HCT116 (cell line): Measurements from ENCODE around the gene TEX19. TPM values are rescaled to one million over a fixed set of nuclear protein-coding genes. Genes with fewer than 3 reads are reported as not detected.

Experiments
- ATAC-seq: fragments of 200-7000 bp; cut with Tn5 transposase; 2 replicates; pipeline ENCODE4 v1.9.1; 2020; ENCODE audit warnings: mild to moderate bottlenecking, moderate library complexity
- BruUV-seq: library from RNA; stranded (reverse); fragments of 400-500 nt; replicated peaks from 2 replicates; lab custom pipeline; 2021; lab: Mats Ljungman, UMichigan
- CTCF ChIA-PET: fragments of 300-600 bp; sonication (Branson Sonifier 250); formaldehyde crosslinking; loops from one replicate; lab custom pipeline; 2021; ENCODE audit warnings: antibody characterized with exemption; lab: Charles Lee
- POLR2A ChIA-PET: fragments of 300-600, 350-600 bp; sonication (Branson Sonifier 250); formaldehyde crosslinking; loops from one replicate; lab custom pipeline; 2021; ENCODE audit warnings: antibody characterized with exemption; lab: Charles Lee
- RAD21 ChIA-PET, 2 experiments: fragments of 300-600 bp; sonication (Branson Sonifier 250); formaldehyde crosslinking; loops; one replicate each; lab custom pipeline; 2023; ENCODE audit warnings: low total read pairs in 2 of 2; ENCODE audit not compliant: uncharacterized antibody in 2 of 2, unreplicated experiment in 2 of 2, low non-redundant PET in 1 of 2; lab: Charles Lee
- DNase-seq: peaks from one replicate; pipeline ENCODE4 v3.0.0-alpha.2; 2010; ENCODE audit warnings: low read depth, low spot score
- H2AFZ ChIP-seq: fragments of 200-600 bp; shearing (Covaris generic), sonication (generic); 2 replicates; pipeline ENCODE4 v1.6.1; 2017; ENCODE audit warnings: low read depth, mixed run types, mixed read lengths, antibody characterized with exemption, low read length; ENCODE audit not compliant: poor library complexity, severe bottlenecking
- H3K27ac ChIP-seq: 2 replicates; pipeline ENCODE4 v1.5.1; 2012; ENCODE audit warnings: low read depth, low read length
- H3K27me3 ChIP-seq: fragments of 200-600 bp; sonication (generic); 2 replicates; pipeline ENCODE4 v1.6.1; 2016; ENCODE audit warnings: mixed run types, low read length, mixed read lengths; ENCODE audit not compliant: insufficient read depth
- H3K36me3 ChIP-seq, 2 experiments: fragments of 200-500 bp in 1 of 2; fragments of 200-600 bp in 1 of 2; sonication (Bioruptor generic) in 1 of 2; sonication (generic) in 1 of 2; 2 replicates each; pipeline versions ENCODE4 v1.5.1 to v1.6.1; 2014 to 2016; ENCODE audit warnings: low read length in 2 of 2, inconsistent platforms in 1 of 2, mixed read lengths in 1 of 2, mixed run types in 1 of 2; ENCODE audit not compliant: insufficient read depth in 2 of 2, control insufficient read depth in 1 of 2
- H3K4me1 ChIP-seq, 2 experiments: fragments of 200-600 bp in 1 of 2; sonication (generic) in 1 of 2; 2 replicates each; pipeline versions ENCODE4 v1.5.1 to v1.6.1; 2012 to 2017; ENCODE audit warnings: low read length in 2 of 2, inconsistent platforms in 1 of 2, mild to moderate bottlenecking in 1 of 2, mixed read lengths in 1 of 2, mixed run types in 1 of 2, moderate library complexity in 1 of 2; ENCODE audit not compliant: insufficient read depth in 2 of 2, control insufficient read depth in 1 of 2
- H3K4me2 ChIP-seq: fragments of 200-600 bp; sonication (generic); 2 replicates; pipeline ENCODE4 v1.6.1; 2017; ENCODE audit warnings: mixed run types, low read length, mixed read lengths
- H3K4me3 ChIP-seq, 2 experiments: fragments of 200-600 bp in 1 of 2; sonication (generic) in 1 of 2; replicated peaks in 1 of 2; 2 replicates each; pipeline ENCODE4 v1.5.1; 2011 to 2016; ENCODE audit warnings: low read length in 2 of 2, control low read depth in 1 of 2, low read depth in 1 of 2, mild to moderate bottlenecking in 1 of 2, mixed read lengths in 1 of 2, mixed run types in 1 of 2
- H3K79me2 ChIP-seq: fragments of 200-600 bp; sonication (generic); 2 replicates; pipeline ENCODE4 v1.6.1; 2017; ENCODE audit warnings: mild to moderate bottlenecking, mixed run types, low read length, moderate library complexity, mixed read lengths; ENCODE audit not compliant: insufficient read depth
- H3K9ac ChIP-seq: fragments of 200-600 bp; sonication (generic); 2 replicates; pipeline ENCODE4 v1.6.1; 2016; ENCODE audit warnings: low read length, mixed read lengths
- H3K9me2 ChIP-seq: fragments of 200-600 bp; sonication (generic), shearing (Covaris generic); 2 replicates; pipeline ENCODE4 v1.6.1; 2017; ENCODE audit warnings: mixed run types, mild to moderate bottlenecking, moderate library complexity; ENCODE audit not compliant: insufficient read depth
- H3K9me3 ChIP-seq, 2 experiments: fragments of 200-500 bp in 1 of 2; fragments of 200-600 bp in 1 of 2; sonication (Bioruptor generic) in 1 of 2; sonication (generic) in 1 of 2; 2 replicates each; pipeline ENCODE4 v1.6.1; 2014 to 2017; ENCODE audit warnings: low read length in 2 of 2, mixed read lengths in 2 of 2, inconsistent platforms in 1 of 2, low read depth in 1 of 2, mild to moderate bottlenecking in 1 of 2, mixed run types in 1 of 2, moderate library complexity in 1 of 2; ENCODE audit not compliant: control insufficient read depth in 1 of 2, insufficient read depth in 1 of 2
- H4K20me1 ChIP-seq: fragments of 200-600 bp; sonication (generic), shearing (Covaris generic); 2 replicates; pipeline ENCODE4 v1.6.1; 2017; ENCODE audit warnings: mixed run types, mild to moderate bottlenecking, moderate library complexity; ENCODE audit not compliant: insufficient read depth
- EZH2 ChIP-seq: fragments of 200-600 bp; sonication (generic); IDR thresholded peaks from 2 replicates; pipeline ENCODE4 v1.6.1; 2017; ENCODE audit warnings: antibody characterized with exemption, mixed run types
- JUND ChIP-seq: IDR thresholded peaks from 2 replicates; pipeline ENCODE4 v1.6.1; 2012
- POLR2A ChIP-seq: IDR thresholded peaks from 2 replicates; pipeline ENCODE4 v1.7.0; 2011; ENCODE audit warnings: borderline replicate concordance; ENCODE audit not compliant: insufficient read depth, insufficient read length; ENCODE audit errors: extremely low read depth
- POLR2AphosphoS5 ChIP-seq: IDR thresholded peaks from 2 replicates; pipeline ENCODE4 v1.6.1; 2011; ENCODE audit warnings: mild to moderate bottlenecking, low read depth, low read length, moderate library complexity
- RAD21 ChIP-seq: IDR thresholded peaks from 2 replicates; pipeline ENCODE4 v1.6.1; 2012; ENCODE audit warnings: low read depth, mild to moderate bottlenecking
- SP1 ChIP-seq: IDR thresholded peaks from 2 replicates; pipeline ENCODE4 v1.6.1; 2012; ENCODE audit warnings: low read depth
- TCF7L2 ChIP-seq: IDR thresholded peaks from 2 replicates; pipeline ENCODE4 v1.7.0; 2011; ENCODE audit warnings: borderline replicate concordance, inconsistent platforms; ENCODE audit not compliant: insufficient read depth, insufficient read length; ENCODE audit errors: extremely low read depth
- YY1 ChIP-seq: IDR thresholded peaks from 2 replicates; pipeline ENCODE4 v1.6.1; 2011; ENCODE audit warnings: low read length, low read depth, moderate library complexity, mild to moderate bottlenecking; ENCODE audit not compliant: insufficient replicate concordance; ENCODE audit errors: extremely low read depth
- ZFX ChIP-seq: fragments of 450-650 bp; IDR thresholded peaks from 2 replicates; pipeline ENCODE4 v1.6.1; 2017
- intact Hi-C: fragments of 100-400 bp; cut with micrococcal nuclease; formaldehyde crosslinking; loops from 2 replicates; pipeline ENCODE4 v1.10.0; 2022
- total RNA-seq: library from RNA; stranded (reverse); gene quantifications from one replicate; pipeline ENCODE4 v1.2.1, GENCODE V29; 2021; ENCODE audit not compliant: unreplicated experiment
- TF ChIP-seq, protein P1 (sequence below): IDR thresholded peaks from 2 replicates; pipeline ENCODE4 v1.6.1; 2012; ENCODE audit warnings: low read depth
- TF ChIP-seq, protein P2 (sequence below): IDR thresholded peaks from 2 replicates; pipeline ENCODE4 v1.6.1; 2012
- TF ChIP-seq, protein P3 (sequence below), 3 experiments: fragments of 200-600 bp in 1 of 3; sonication (generic) in 1 of 3; IDR thresholded peaks in 2 of 3; conservative IDR thresholded peaks in 1 of 3; 2 replicates each; pipeline ENCODE4 v1.5.1; 2012 to 2017; ENCODE audit warnings: low read depth in 2 of 3, low read length in 2 of 3, antibody characterized with exemption in 1 of 3, borderline replicate concordance in 1 of 3, control low read depth in 1 of 3, mild to moderate bottlenecking in 1 of 3, mixed read lengths in 1 of 3, mixed run types in 1 of 3, moderate library complexity in 1 of 3; ENCODE audit not compliant: insufficient read depth in 1 of 3

Gene TEX19
- total RNA-seq, 1 experiment from 2014 or later, result 2.1 TPM

DNA sequence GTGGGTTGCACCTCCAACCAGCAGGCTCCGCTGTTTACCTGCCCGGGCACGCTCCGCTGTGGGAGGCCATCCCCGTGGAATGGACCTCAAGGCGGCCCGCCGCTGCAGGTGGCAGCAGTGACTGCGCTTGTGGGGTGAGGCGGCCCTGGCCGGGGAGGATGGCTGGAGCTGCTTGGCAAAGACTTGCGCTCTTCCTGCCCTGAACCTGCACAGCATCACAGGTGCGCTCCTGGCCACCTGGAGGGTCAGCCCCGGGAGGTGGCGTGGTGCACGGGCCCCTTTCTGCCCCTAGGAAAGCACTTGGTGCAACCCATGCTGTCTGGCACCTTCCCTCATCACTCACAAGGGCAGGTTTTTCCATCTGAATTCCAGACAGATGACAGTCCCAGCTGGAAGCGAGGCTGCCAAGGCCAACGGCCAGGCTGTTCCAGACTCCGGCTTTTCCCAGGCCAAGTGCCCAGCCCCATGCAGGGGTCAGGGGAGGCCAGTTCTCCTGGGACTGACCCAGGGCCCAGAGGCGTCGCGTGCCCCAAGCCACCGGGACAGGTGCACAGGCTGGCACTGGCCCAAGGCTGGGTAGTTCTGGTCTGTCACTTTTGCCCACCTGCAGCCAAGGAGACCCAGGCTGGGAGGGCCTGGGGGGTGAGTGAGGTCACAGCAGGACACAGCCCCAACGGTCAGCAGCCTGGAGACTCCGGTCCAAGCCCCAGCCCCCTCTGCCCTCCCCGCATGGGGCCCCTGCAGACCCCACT lies 25.9 kb downstream of the TEX19 start:
- Histone ChIP-seq H4K20me1 (no peaks in the 10 kb centered on the region), H3K9me2 (no peaks in the 10 kb centered on the region), H3K4me2 (peak overlapping the region; percentile 60), H2AFZ (no peak overlapping the region), H3K36me3 (no peaks in the 10 kb centered on the region), H3K27me3 (no peaks in the 10 kb centered on the region), H3K4me1 (peaks cover 15 to 33% of the 10 kb centered on the region in 2 experiments), H3K27ac (peak overlapping the region; percentile 43), H3K4me3 (peak overlapping the region; percentile 16 to 36), H3K9ac (peak overlapping the region; percentile 31; the same call in 1 of the 2 replicates), H3K79me2 (no peaks in the 10 kb centered on the region), H3K9me3 (no peaks in the 10 kb centered on the region)
- ChIA-PET POLR2A (no interaction called here), CTCF (interaction anchor here (1.3 kb wide), 1 partner anchor 34 kb away, joined by 3 read pairs; no protein-coding TSS in a partner anchor), RAD21 (no interaction called here)
- DNase-seq (no peak), ATAC-seq (peak; percentile 76)
- BruUV-seq, result no TSS peak
- TF ChIP-seq, protein P1, sequence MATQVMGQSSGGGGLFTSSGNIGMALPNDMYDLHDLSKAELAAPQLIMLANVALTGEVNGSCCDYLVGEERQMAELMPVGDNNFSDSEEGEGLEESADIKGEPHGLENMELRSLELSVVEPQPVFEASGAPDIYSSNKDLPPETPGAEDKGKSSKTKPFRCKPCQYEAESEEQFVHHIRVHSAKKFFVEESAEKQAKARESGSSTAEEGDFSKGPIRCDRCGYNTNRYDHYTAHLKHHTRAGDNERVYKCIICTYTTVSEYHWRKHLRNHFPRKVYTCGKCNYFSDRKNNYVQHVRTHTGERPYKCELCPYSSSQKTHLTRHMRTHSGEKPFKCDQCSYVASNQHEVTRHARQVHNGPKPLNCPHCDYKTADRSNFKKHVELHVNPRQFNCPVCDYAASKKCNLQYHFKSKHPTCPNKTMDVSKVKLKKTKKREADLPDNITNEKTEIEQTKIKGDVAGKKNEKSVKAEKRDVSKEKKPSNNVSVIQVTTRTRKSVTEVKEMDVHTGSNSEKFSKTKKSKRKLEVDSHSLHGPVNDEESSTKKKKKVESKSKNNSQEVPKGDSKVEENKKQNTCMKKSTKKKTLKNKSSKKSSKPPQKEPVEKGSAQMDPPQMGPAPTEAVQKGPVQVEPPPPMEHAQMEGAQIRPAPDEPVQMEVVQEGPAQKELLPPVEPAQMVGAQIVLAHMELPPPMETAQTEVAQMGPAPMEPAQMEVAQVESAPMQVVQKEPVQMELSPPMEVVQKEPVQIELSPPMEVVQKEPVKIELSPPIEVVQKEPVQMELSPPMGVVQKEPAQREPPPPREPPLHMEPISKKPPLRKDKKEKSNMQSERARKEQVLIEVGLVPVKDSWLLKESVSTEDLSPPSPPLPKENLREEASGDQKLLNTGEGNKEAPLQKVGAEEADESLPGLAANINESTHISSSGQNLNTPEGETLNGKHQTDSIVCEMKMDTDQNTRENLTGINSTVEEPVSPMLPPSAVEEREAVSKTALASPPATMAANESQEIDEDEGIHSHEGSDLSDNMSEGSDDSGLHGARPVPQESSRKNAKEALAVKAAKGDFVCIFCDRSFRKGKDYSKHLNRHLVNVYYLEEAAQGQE, result no peak
- TF ChIP-seq POLR2AphosphoS5 (0 out of 2 replicates have a peak, but pooled peaks have one; percentile 21), JUND (no peak), TCF7L2 (peak; percentile 75), EZH2 (no peak), YY1 (peak; percentile 4), SP1 (no peak), POLR2A (no peak), RAD21 (peak; percentile 59), ZFX (0 out of 2 replicates have a peak, but pooled peaks have one; percentile 8)
- TF ChIP-seq, protein P2, sequence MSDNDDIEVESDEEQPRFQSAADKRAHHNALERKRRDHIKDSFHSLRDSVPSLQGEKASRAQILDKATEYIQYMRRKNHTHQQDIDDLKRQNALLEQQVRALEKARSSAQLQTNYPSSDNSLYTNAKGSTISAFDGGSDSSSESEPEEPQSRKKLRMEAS, result 0 out of 2 replicates have a peak, but pooled peaks have one; percentile 47
- TF ChIP-seq, protein P3, sequence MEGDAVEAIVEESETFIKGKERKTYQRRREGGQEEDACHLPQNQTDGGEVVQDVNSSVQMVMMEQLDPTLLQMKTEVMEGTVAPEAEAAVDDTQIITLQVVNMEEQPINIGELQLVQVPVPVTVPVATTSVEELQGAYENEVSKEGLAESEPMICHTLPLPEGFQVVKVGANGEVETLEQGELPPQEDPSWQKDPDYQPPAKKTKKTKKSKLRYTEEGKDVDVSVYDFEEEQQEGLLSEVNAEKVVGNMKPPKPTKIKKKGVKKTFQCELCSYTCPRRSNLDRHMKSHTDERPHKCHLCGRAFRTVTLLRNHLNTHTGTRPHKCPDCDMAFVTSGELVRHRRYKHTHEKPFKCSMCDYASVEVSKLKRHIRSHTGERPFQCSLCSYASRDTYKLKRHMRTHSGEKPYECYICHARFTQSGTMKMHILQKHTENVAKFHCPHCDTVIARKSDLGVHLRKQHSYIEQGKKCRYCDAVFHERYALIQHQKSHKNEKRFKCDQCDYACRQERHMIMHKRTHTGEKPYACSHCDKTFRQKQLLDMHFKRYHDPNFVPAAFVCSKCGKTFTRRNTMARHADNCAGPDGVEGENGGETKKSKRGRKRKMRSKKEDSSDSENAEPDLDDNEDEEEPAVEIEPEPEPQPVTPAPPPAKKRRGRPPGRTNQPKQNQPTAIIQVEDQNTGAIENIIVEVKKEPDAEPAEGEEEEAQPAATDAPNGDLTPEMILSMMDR (IDR thresholded peaks at IDR 0.05 in 2 of 3, conservative IDR thresholded peaks at IDR 0.05 in 1 of 3; ENCODE audit: borderline replicate concordance in 1 of 3, insufficient read depth in 1 of 3, low read depth in 2 of 3, low read length in 2 of 3), result peak; percentile 44 to 55 (median 45); a peak in 5 of 6 replicates
- intact Hi-C loops, result no loop called here
